Thyroid gland (tissue), 4 donors: ENCODE data around the gene RPL21. TPM values are rescaled to one million over a fixed set of nuclear protein-coding genes. Genes with fewer than 3 reads are reported as not detected.

Experiments used
- DNase-seq, 2 donors: peaks; one replicate each; pipeline ENCODE4 v3.0.0-alpha.2; 2019
- H3K27ac ChIP-seq, 3 donors: fragments of 200-600 bp; sonication (generic); 1 replicate in 2 of 3; 2 replicates in 1 of 3; pipeline ENCODE4 v1.5.1; 2016 to 2019; ENCODE audit warnings: mild to moderate bottlenecking in 1 of 3, moderate library complexity in 1 of 3
- H3K27me3 ChIP-seq: fragments of 200-600 bp; sonication (generic); one replicate; pipeline ENCODE4 v1.5.1; 2019
- H3K36me3 ChIP-seq, 2 donors: fragments of 200-600 bp; sonication (generic); one replicate each; pipeline ENCODE4 v1.5.1; 2016 to 2019
- H3K4me1 ChIP-seq, 2 donors: fragments of 200-600 bp; sonication (generic); one replicate each; pipeline ENCODE4 v1.5.1; 2017 to 2019
- H3K4me3 ChIP-seq, 3 donors: fragments of 200-600 bp; sonication (generic); replicated peaks in 1 of 3; 1 replicate in 2 of 3; 2 replicates in 1 of 3; pipeline ENCODE4 v1.5.1; 2016; ENCODE audit warnings: mild to moderate bottlenecking in 1 of 3
- H3K9me3 ChIP-seq: fragments of 200-600 bp; sonication (generic); one replicate; pipeline ENCODE4 v1.5.1; 2017
- CTCF ChIP-seq, 6 experiments: fragments of 200-600 bp in 3 of 6; fragments of 450-650 bp in 3 of 6; sonication (generic) in 3 of 6; IDR thresholded peaks; one replicate each; pipeline ENCODE4 v1.5.1; 2016 to 2019; ENCODE audit warnings: antibody characterized with exemption in 6 of 6, mild to moderate bottlenecking in 2 of 6, inconsistent platforms in 1 of 6, moderate library complexity in 1 of 6
- POLR2A ChIP-seq, 2 donors: fragments of 450-650 bp; IDR thresholded peaks; one replicate each; pipeline ENCODE4 v1.6.1; 2017; ENCODE audit warnings: antibody characterized with exemption in 2 of 2, mild to moderate bottlenecking in 2 of 2, moderate library complexity in 1 of 2
- WGBS, 2 donors: methylation state at CpG; one replicate each; pipeline ENCODE4 v1.1.5; 2017; 5-methylcytosine and 5-hydroxymethylcytosine counted together
- intact Hi-C: fragments of 100-400 bp; cut with DNase I; formaldehyde crosslinking; loops from one replicate; pipeline ENCODE4 v1.15.1; 2023
- total RNA-seq, 4 donors: library from RNA; depleted of rRNA; stranded (reverse); fragments of >200 nt; gene quantifications; one replicate each; pipeline ENCODE4 v1.2.3, GENCODE V29; 2016

RPL21 gene
- total RNA-seq, 4 donors from 2014 or later: 553 to 1,479 (median 807) TPM

GRCh38 chr13:27257648-27258253 is 6.4 kb downstream of the RPL21 start:
- Histone ChIP-seq H3K9me3 (no peaks in the 10 kb centered on the region), H3K4me1 (peaks cover 6 to 7% of the 10 kb centered on the region in 2 donors), H3K4me3 (no peak overlapping the region), H3K36me3 (peaks cover 28 to 33% of the 10 kb centered on the region in 2 donors), H3K27me3 (no peaks in the 10 kb centered on the region), H3K27ac (no peak overlapping the region)
- no peak for DNase-seq
- TF ChIP-seq POLR2A (IDR thresholded peaks at IDR 0.05) (no peak), CTCF (IDR thresholded peaks at IDR 0.05) (no peak)
- WGBS, 2 donors: 91 to 93% methylated on average over 11 of the region's 11 CpGs
- intact Hi-C loops: loop anchor here (10.0 kb wide), 1 partner anchor 187 kb away; no protein-coding TSS in a partner anchor

- Histone ChIP-seq H3K36me3 (peaks cover 28 to 33% of the 10 kb centered on the region in 2 donors), H3K4me3 (no peak overlapping the region), H3K27me3 (no peaks in the 10 kb centered on the region), H3K9me3 (no peaks in the 10 kb centered on the region), H3K27ac (no peak overlapping the region), H3K4me1 (no peaks in the 10 kb centered on the region)
- TF ChIP-seq POLR2A (IDR thresholded peaks at IDR 0.05) (no peak), CTCF (IDR thresholded peaks at IDR 0.05) (no peak)
- DNase-seq: no peak
- intact Hi-C loops: loop anchor here (10.0 kb wide), 1 partner anchor 186 kb away; no protein-coding TSS in a partner anchor
- 97% methylated on average over 5 of the region's 5 CpGs for WGBS, 2 donors
Observed at GRCh38 chr13:27258637-27259386, 7.5 kb downstream of the RPL21 start.

- Histone ChIP-seq H3K36me3 (peaks cover 28% of the 10 kb centered on the region in 2 donors), H3K27me3 (no peaks in the 10 kb centered on the region), H3K4me3 (no peak overlapping the region), H3K9me3 (no peaks in the 10 kb centered on the region), H3K4me1 (no peaks in the 10 kb centered on the region), H3K27ac (no peak overlapping the region)
- TF ChIP-seq POLR2A (IDR thresholded peaks at IDR 0.05) (no peak), CTCF (IDR thresholded peaks at IDR 0.05) (no peak)
- intact Hi-C loops: loop anchor here (10.0 kb wide), 1 partner anchor 185 kb away; no protein-coding TSS in a partner anchor
- no peak for DNase-seq
- 74 to 78% methylated on average over 2 of the region's 2 CpGs for WGBS, 2 donors
Observed at GRCh38 chr13:27259831-27260230, 8.5 kb downstream of the RPL21 start.

GRCh38 chr13:27261396-27261795 is 10.0 kb downstream of the RPL21 start:
- intact Hi-C loops: no loop called here
- TF ChIP-seq POLR2A (IDR thresholded peaks at IDR 0.05): no peak
- TF ChIP-seq CTCF (IDR thresholded peaks at IDR 0.05): no peak
- no peak for DNase-seq
- H3K9me3 ChIP-seq: no peaks in the 10 kb centered on the region
- H3K4me1 ChIP-seq: no peaks in the 10 kb centered on the region
- no peaks in the 10 kb centered on the region for H3K27me3 ChIP-seq
- H3K4me3 ChIP-seq: no peak overlapping the region
- H3K27ac ChIP-seq: no peak overlapping the region
- peaks cover 17 to 18% of the 10 kb centered on the region in 2 donors for H3K36me3 ChIP-seq
- WGBS, 2 donors: 70 to 72% methylated on average over 5 of the region's 5 CpGs

- H3K27ac ChIP-seq: no peak overlapping the region
- H3K4me1 ChIP-seq: no peaks in the 10 kb centered on the region
- H3K27me3 ChIP-seq: no peaks in the 10 kb centered on the region
- H3K36me3 ChIP-seq: peaks cover 0 to 3% of the 10 kb centered on the region in 2 donors
- H3K4me3 ChIP-seq: no peak overlapping the region
- intact Hi-C loops: no loop called here
- DNase-seq: no peak
- WGBS, 2 donors: 72 to 89% methylated on average over 2 of the region's 2 CpGs
- TF ChIP-seq POLR2A (IDR thresholded peaks at IDR 0.05) (no peak), CTCF (IDR thresholded peaks at IDR 0.05) (no peak)
- no peaks in the 10 kb centered on the region for H3K9me3 ChIP-seq
Observed at GRCh38 chr13:27263438-27263837, 12.1 kb downstream of the RPL21 start.
